Liver (tissue), 9 donors: Measurements from ENCODE around the gene ZFP1. TPM values are rescaled to one million over a fixed set of nuclear protein-coding genes. Genes with fewer than 3 reads are reported as not detected.

ENCODE experiments used
- DNase-seq: peaks from one replicate; pipeline ENCODE4 v3.0.0-alpha.2; 2017; ENCODE audit warnings: low spot score
- H3K27ac ChIP-seq, 2 donors: one replicate each; pipeline ENCODE4 v1.7.0; 2013; ENCODE audit warnings: inconsistent platforms in 2 of 2, low read length in 2 of 2, control low read depth in 1 of 2, low read depth in 1 of 2, mild to moderate bottlenecking in 1 of 2
- H3K27me3 ChIP-seq, 4 donors: one replicate each; pipeline versions ENCODE4 v1.6.1 to v1.7.0; 2013; ENCODE audit warnings: low read length in 3 of 4, inconsistent platforms in 1 of 4, mild to moderate bottlenecking in 1 of 4, moderate library complexity in 1 of 4; ENCODE audit not compliant: control insufficient read depth in 4 of 4, insufficient read depth in 4 of 4
- H3K36me3 ChIP-seq, 4 donors: one replicate each; pipeline versions ENCODE4 v1.6.1 to v1.7.0; 2013; ENCODE audit warnings: low read length in 3 of 4, mild to moderate bottlenecking in 3 of 4, low read depth in 1 of 4, moderate library complexity in 1 of 4; ENCODE audit not compliant: control insufficient read depth in 4 of 4, insufficient read depth in 3 of 4
- H3K4me1 ChIP-seq, 4 donors: one replicate each; pipeline versions ENCODE4 v1.6.1 to v1.7.0; 2013; ENCODE audit warnings: low read length in 3 of 4, mild to moderate bottlenecking in 3 of 4, moderate library complexity in 1 of 4; ENCODE audit not compliant: control insufficient read depth in 4 of 4, insufficient read depth in 4 of 4
- H3K4me3 ChIP-seq, 3 donors: one replicate each; pipeline versions ENCODE4 v1.6.1 to v1.7.0; 2013; ENCODE audit warnings: low read length in 3 of 3, control low read depth in 1 of 3, low read depth in 1 of 3, mild to moderate bottlenecking in 1 of 3
- H3K9ac ChIP-seq, 2 donors: one replicate each; pipeline ENCODE4 v1.7.0; 2013; ENCODE audit warnings: low read length in 2 of 2, mild to moderate bottlenecking in 2 of 2, moderate library complexity in 2 of 2, control low read depth in 1 of 2, low read depth in 1 of 2
- H3K9me3 ChIP-seq, 4 donors: one replicate each; pipeline versions ENCODE4 v1.6.1 to v1.7.0; 2013; ENCODE audit warnings: low read length in 3 of 4; ENCODE audit not compliant: control insufficient read depth in 4 of 4
- EGR1 ChIP-seq, 2 donors: IDR thresholded peaks; 2 replicates each; pipeline ENCODE4 v1.6.1; 2016 to 2018; ENCODE audit warnings: antibody characterized with exemption in 2 of 2, low read depth in 2 of 2
- FOXA1 ChIP-seq: IDR thresholded peaks from 2 replicates; pipeline ENCODE4 v1.6.1; 2016; ENCODE audit warnings: antibody characterized with exemption
- FOXA2 ChIP-seq: IDR thresholded peaks from 2 replicates; pipeline ENCODE4 v1.6.1; 2016; ENCODE audit warnings: antibody characterized with exemption
- GABPA ChIP-seq, 2 donors: IDR thresholded peaks in 1 of 2; conservative IDR thresholded peaks in 1 of 2; 2 replicates each; pipeline ENCODE4 v1.6.1; 2016; ENCODE audit warnings: antibody characterized with exemption in 2 of 2, mild to moderate bottlenecking in 1 of 2, moderate library complexity in 1 of 2
- HNF4A ChIP-seq, 2 donors: conservative IDR thresholded peaks; 2 replicates each; pipeline ENCODE4 v1.6.1; 2016; ENCODE audit warnings: antibody characterized with exemption in 2 of 2, mild to moderate bottlenecking in 2 of 2
- HNF4G ChIP-seq: IDR thresholded peaks from 2 replicates; pipeline ENCODE4 v1.6.1; 2016; ENCODE audit warnings: antibody characterized with exemption
- JUND ChIP-seq, 2 donors: IDR thresholded peaks; 2 replicates each; pipeline ENCODE4 v1.6.1; 2016; ENCODE audit warnings: antibody characterized with exemption in 2 of 2
- NR2F2 ChIP-seq: IDR thresholded peaks from 2 replicates; pipeline ENCODE4 v1.6.1; 2016; ENCODE audit warnings: antibody characterized with exemption
- RAD21 ChIP-seq, 2 donors: IDR thresholded peaks; 2 replicates each; pipeline ENCODE4 v1.6.1; 2016; ENCODE audit warnings: antibody characterized with exemption in 2 of 2, mild to moderate bottlenecking in 2 of 2
- REST ChIP-seq: IDR thresholded peaks from 2 replicates; pipeline ENCODE4 v1.6.1; 2016; ENCODE audit warnings: antibody characterized with exemption, mild to moderate bottlenecking
- RXRA ChIP-seq, 2 donors: IDR thresholded peaks; 2 replicates each; pipeline ENCODE4 v1.6.1; 2017 to 2018; ENCODE audit warnings: antibody characterized with exemption in 2 of 2, mild to moderate bottlenecking in 1 of 2
- SP1 ChIP-seq: IDR thresholded peaks from 2 replicates; pipeline ENCODE4 v1.6.1; 2018; ENCODE audit warnings: antibody characterized with exemption, mild to moderate bottlenecking
- TAF1 ChIP-seq: conservative IDR thresholded peaks from 2 replicates; pipeline ENCODE4 v1.6.1; 2016; ENCODE audit warnings: antibody characterized with exemption, mild to moderate bottlenecking
- YY1 ChIP-seq: IDR thresholded peaks from 2 replicates; pipeline ENCODE4 v1.6.1; 2016; ENCODE audit warnings: antibody characterized with exemption, mild to moderate bottlenecking
- WGBS: extraction: QIAGEN DNeasy Blood & Tissue Kit; methylation state at CpG from one replicate; pipeline ENCODE4 v1.1.7; 2013; 5-methylcytosine and 5-hydroxymethylcytosine counted together
- polyA plus RNA-seq, 2 donors: library from polyadenylated mRNA; stranded (reverse) in 1 of 2; unstranded in 1 of 2; fragments of 200-250 nt in 1 of 2; fragments of >200 nt in 1 of 2; fragmentation: Nextera tagmentation in 1 of 2; extraction: Ambion mirVana in 1 of 2; gene quantifications; one replicate each; pipeline versions ENCODE4 v1.2.1 to v1.2.3, GENCODE V29; 2013 to 2015
- total RNA-seq, 2 donors: library from RNA; depleted of rRNA; stranded (reverse); fragments of >200 nt; gene quantifications; one replicate each; pipeline ENCODE4 v1.2.3, GENCODE V29; 2014
- TF ChIP-seq, protein P1 (sequence below): IDR thresholded peaks from 2 replicates; pipeline ENCODE4 v1.6.1; 2016; ENCODE audit warnings: antibody characterized with exemption
- TF ChIP-seq, protein P2 (sequence below): IDR thresholded peaks from 2 replicates; pipeline ENCODE4 v1.6.1; 2016; ENCODE audit warnings: antibody characterized with exemption
- TF ChIP-seq, protein P3 (sequence below): IDR thresholded peaks from 2 replicates; pipeline ENCODE4 v1.6.1; 2016; ENCODE audit warnings: antibody characterized with exemption
- donor health status: healthy.
- donor health status: healthy.
- donor health status: healthy.
- donor health status: healthy.
- donor health status: healthy.

Gene ZFP1
- total and polyA plus RNA-seq, 4 donors: 3.8 to 8.5 (median 6.0) TPM

DNA sequence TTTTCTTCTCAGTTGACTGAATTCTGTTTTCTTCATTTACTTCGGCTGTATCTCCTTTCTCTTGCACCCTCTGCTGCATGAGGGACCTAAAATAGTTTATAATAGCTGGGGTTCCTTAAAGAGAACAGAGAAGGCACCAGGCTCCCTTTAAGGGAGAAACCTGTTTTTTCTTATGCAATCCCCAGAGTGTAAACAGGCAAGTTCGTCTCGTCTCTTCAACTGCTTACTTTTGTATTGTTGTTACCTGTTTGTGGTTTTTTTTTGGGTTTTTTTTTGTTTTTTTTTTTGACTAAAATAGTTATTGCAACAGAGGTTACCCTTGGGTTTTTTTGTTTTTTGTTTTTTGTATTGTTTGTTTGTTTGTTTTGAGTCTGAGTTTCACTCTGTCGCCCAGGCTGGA, 28.1 kb upstream of the ZFP1 start:
- no peak for DNase-seq
- Histone ChIP-seq H3K27ac (peak overlapping the region; percentile 74 to 77), H3K36me3 (no peaks in the 10 kb centered on the region), H3K27me3 (no peaks in the 10 kb centered on the region), H3K4me1 (peaks cover 2 to 16% (median 9%) of the 10 kb centered on the region in 4 donors), H3K9me3 (peaks cover 0 to 9% (median 3%) of the 10 kb centered on the region in 4 donors), H3K4me3 (peak overlapping the region; percentile 53 to 57 (median 54)), H3K9ac (peak overlapping the region; percentile 56 to 72)
- WGBS: 33% methylated on average over 4 of the region's 4 CpGs
- TF ChIP-seq FOXA1: peak; percentile 27
- TF ChIP-seq, protein P1, sequence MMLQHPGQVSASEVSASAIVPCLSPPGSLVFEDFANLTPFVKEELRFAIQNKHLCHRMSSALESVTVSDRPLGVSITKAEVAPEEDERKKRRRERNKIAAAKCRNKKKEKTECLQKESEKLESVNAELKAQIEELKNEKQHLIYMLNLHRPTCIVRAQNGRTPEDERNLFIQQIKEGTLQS: no peak
- peak; percentile 41 for TF ChIP-seq FOXA2
- TF ChIP-seq YY1: peak; percentile 9

DNA sequence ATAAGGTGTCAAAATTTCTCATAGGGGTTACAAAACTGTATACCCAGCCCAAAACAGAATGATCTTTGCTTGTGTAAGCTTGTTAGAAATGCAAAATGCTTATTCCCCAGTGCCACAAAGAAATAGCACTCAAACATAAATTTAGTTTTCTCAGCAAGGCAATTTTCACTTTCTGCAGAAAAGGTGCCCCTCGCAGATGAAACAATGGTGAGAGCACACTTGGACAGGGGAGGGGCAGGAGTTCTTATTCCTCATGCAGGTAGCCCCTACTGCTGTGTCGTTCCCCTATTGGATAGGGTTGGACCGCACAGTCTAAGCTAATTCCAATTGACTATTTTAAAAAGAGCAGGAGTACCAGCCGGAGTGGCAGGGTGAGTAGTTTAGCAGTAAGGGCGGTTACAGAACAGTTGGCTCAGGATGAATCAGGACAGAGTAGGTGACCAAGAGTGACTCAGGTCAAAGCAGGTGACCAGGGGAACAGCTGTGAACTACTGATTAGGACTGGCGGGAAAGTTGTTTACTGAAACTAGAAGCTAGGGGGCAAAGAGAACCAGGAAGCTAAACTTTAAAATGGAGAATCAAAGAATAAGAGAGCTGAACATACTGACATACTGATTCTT, 26.3 kb upstream of the ZFP1 start:
- peaks cover 0 to 9% (median 3%) of the 10 kb centered on the region in 4 donors for H3K9me3 ChIP-seq
- H3K9ac ChIP-seq: no peak overlapping the region
- no peak overlapping the region for H3K4me3 ChIP-seq
- no peak for DNase-seq
- 64% methylated on average over 6 of the region's 6 CpGs for WGBS
- H3K4me1 ChIP-seq: peaks cover 0 to 8% (median 6%) of the 10 kb centered on the region in 4 donors
- peak overlapping the region in 1 of 2 donors; percentile 18 for H3K27ac ChIP-seq
- TF ChIP-seq RXRA (IDR thresholded peaks at IDR 0.05) (peak in 1 of 2 donors; percentile 19), YY1 (no peak)
- no peaks in the 10 kb centered on the region for H3K27me3 ChIP-seq
- H3K36me3 ChIP-seq: no peaks in the 10 kb centered on the region

- 99% methylated on average over 1 of the region's 1 CpG for WGBS
- H3K4me1 ChIP-seq: peaks cover 0 to 7% (median 4%) of the 10 kb centered on the region in 4 donors
- H3K27me3 ChIP-seq: no peaks in the 10 kb centered on the region
- no peak overlapping the region for H3K27ac ChIP-seq
- TF ChIP-seq NR2F2 (no peak), FOXA2 (no peak), TAF1 (no peak), HNF4A (conservative IDR thresholded peaks at IDR 0.05) (no peak), EGR1 (IDR thresholded peaks at IDR 0.05; ENCODE audit: low read depth in 2 of 2) (no peak), JUND (IDR thresholded peaks at IDR 0.05) (no peak), YY1 (no peak), RAD21 (IDR thresholded peaks at IDR 0.05) (no peak), REST (no peak), RXRA (IDR thresholded peaks at IDR 0.05) (no peak), HNF4G (no peak), GABPA (IDR thresholded peaks at IDR 0.05 in 1 of 2, conservative IDR thresholded peaks at IDR 0.05 in 1 of 2) (no peak), SP1 (no peak), FOXA1 (no peak)
- TF ChIP-seq, protein P2, sequence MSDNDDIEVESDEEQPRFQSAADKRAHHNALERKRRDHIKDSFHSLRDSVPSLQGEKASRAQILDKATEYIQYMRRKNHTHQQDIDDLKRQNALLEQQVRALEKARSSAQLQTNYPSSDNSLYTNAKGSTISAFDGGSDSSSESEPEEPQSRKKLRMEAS: no peak
- TF ChIP-seq, protein P3, sequence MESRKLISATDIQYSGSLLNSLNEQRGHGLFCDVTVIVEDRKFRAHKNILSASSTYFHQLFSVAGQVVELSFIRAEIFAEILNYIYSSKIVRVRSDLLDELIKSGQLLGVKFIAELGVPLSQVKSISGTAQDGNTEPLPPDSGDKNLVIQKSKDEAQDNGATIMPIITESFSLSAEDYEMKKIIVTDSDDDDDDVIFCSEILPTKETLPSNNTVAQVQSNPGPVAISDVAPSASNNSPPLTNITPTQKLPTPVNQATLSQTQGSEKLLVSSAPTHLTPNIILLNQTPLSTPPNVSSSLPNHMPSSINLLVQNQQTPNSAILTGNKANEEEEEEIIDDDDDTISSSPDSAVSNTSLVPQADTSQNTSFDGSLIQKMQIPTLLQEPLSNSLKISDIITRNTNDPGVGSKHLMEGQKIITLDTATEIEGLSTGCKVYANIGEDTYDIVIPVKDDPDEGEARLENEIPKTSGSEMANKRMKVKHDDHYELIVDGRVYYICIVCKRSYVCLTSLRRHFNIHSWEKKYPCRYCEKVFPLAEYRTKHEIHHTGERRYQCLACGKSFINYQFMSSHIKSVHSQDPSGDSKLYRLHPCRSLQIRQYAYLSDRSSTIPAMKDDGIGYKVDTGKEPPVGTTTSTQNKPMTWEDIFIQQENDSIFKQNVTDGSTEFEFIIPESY: no peak
- TF ChIP-seq, protein P1: no peak
- no peaks in the 10 kb centered on the region for H3K36me3 ChIP-seq
- H3K4me3 ChIP-seq: no peak overlapping the region
- H3K9me3 ChIP-seq: peaks cover 0 to 9% (median 3%) of the 10 kb centered on the region in 4 donors
- no peak for DNase-seq
- no peak overlapping the region for H3K9ac ChIP-seq
Observed at GRCh38 chr16:75122609-75123008, 25.7 kb upstream of the ZFP1 start.
